ELR (cell line): ENCODE data around the gene STIP1.

ENCODE experiments used
- DNase-seq: peaks from one replicate; pipeline ENCODE4 v3.0.0-alpha.2; 2015; ENCODE audit warnings: low read depth

STIP1 gene

DNA sequence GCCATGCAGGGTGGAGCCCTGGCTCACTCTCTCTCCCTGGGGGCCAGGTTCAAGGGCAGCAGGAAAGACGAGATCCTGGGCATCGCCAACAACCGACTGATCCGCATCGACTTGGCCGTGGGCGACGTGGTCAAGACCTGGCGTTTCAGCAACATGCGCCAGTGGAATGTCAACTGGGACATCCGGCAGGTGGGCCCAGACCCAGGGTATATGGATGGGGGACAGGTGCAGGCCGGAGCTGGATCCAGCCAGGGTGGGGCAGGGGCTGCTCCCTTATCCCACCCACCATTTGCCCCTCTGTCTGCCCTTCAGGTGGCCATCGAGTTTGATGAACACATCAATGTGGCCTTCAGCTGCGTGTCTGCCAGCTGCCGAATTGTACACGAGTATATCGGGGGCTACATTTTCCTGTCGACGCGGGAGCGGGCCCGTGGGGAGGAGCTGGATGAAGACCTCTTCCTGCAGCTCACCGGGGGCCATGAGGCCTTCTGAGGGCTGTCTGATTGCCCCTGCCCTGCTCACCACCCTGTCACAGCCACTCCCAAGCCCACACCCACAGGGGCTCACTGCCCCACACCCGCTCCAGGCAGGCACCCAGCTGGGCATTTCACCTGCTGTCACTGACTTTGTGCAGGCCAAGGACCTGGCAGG is 37.2 kb downstream of the STIP1 start:
- DNase-seq = no peak

DNA sequence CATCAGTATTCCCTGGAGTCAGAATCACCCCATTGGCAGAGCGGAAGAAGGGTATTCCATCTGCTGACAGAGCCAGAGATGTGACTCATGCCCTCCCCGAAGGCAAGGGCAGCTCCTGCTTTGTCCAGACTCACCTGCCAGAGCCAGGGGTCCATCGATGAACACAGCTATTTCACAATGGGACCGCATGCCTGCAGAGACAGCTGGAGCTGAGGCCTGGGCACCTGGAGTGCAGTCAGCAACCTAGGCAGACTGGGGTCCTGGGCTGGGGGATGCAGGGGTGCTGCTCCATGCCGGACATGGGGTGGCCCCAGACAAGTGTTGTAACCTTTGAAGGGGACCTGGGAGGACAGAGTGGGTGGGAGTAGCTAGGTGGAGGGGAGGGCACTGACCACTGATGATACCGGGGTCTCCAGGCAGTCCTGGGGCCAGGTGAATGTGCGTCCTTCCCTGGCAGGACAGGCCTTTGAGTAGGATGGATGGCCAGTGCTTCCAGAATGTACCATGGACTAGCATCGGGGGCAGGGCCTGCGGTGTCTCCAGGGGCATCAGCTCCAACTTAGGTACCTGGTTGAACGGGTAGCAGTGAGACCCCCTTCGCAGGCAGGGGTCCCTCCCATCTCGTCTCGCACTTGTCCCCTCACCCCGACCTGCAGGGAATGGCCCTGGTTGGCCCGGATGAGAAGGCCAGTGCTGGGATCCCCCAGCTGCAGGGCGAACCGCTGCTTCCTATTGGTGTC is 38.4 kb downstream of the STIP1 start:
- DNase-seq = peak; percentile 60

DNA sequence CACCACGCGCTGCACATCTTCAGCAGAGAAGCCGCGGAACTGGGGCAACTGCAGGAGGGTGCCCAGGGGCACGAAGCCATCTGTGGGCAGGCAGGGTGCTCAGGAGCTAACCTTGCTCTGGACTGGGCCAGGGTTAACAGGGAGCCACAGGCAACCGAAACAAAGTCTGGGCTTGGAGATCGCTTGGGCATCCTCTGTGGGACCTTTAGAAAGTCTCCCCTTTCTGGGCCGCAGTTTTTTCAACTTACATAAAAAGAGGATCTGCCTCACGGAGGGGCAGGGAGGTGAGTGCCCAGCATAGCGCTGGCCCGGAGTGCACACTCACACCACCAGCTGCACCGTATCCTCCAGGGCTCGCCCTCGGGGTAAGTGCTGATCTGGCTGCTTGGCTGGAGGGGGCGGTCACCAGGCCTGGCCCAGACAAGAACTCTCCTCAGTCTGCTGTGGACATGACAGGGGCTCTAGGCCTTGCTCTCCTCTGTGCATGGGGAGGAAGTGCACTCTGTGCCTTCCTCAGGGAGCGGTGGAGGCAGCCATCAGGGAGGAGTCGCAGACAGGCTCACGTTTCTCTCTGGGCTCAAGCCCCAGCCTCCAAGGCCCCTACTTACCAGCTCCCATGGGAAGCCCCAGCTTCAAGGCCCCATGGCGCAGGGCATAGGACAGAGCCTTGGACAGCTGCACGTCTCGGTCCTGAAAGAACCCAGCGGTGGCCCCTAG is 39.1 kb downstream of the STIP1 start:
- DNase-seq = peak; percentile 22

DNA sequence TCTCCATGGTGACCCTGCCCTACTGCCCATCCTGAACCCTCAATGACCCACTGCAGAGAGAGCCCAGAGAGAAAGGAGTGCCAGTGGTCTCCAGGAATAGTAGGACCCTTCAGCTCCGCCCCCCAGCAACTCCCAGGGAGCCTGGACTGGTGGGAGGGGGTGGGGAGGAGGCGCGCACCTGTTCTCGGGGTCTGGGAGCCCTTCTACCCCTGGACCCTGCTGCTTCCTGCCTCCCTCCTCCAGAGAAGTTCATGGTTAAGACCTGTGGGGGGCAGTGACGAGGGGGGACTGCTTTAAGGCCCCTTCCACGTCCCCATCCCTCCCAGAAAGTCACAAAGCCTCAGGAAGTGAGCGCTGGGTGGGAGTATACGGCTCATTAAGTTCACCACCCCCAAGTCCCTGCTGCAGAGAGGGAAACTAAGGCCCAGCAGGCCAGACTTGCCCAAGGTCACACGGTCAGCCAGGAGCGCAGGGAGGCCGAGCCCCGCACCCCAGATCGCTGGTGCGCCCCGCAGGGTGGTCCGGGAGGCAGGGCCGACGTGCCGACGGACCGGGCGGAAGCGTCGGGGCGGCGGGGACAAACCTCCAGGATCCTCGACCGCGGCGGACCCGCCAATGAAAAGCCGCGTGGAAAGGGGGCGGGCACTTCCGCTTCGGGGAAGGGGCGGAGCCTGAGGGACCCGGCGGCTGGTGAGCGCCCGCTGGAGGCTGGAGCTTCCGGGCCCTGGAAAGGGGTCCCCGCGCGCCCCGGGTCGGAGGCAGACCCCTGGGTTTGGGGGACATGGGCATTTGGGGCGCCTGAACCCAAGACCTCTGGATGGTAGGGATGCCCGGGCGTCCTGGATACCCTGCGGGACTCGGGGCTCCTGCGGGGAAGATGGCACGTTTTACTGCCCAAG is 39.9 kb downstream of the STIP1 start, which contains the start of the genes NUDT22 and TRPT1:
TSS of gene NUDT22 (plus strand) at position 667 of the 899 bp plus-strand sequence. CDS start 379 bp downstream, outside the sequence.
TSS of gene TRPT1 (minus strand) at position 579 of the 899 bp plus-strand sequence. CDS start at position 253, 326 bp downstream.
- DNase-seq = peak; percentile 89

- peak; percentile 30 for DNase-seq
These were observed 40.6 kb downstream of the STIP1 start for GRCh38 chr11:64226507-64227051.

GRCh38 chr11:64227405-64227956 is 41.5 kb downstream of the STIP1 start:
- DNase-seq = no peak

- no peak for DNase-seq
These were observed 43.2 kb downstream of the STIP1 start for GRCh38 chr11:64229090-64229743.

GRCh38 chr11:64229744-64230170 is 43.8 kb downstream of the STIP1 start:
- DNase-seq = no peak

GRCh38 chr11:64230171-64230984 is 44.4 kb downstream of the STIP1 start, which contains the start of gene DNAJC4:
Gene DNAJC4, plus strand, starts transcription at chr11:64230548. Its CDS starts 307 bp downstream, at chr11:64230855.
- DNase-seq = peak; percentile 92

DNA sequence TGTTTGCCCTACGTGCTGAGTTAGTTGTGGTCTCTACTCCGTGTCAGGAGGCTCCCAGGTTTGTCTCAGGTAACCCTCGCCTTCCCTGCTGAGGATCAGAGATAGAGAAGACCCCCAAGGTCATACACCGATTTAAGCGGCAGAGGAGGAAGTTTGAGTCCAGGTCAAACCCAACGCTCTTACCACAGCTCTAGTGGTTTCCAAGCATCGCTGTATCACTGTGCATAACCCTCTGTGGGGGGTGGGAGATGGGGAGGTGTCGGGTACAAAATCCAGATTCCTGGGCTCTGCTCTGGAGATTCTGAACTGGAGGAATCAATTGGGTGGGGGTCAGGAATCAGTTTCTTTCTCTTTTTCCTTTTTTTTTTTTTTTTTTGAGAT is 45.0 kb downstream of the STIP1 start:
- no peak for DNase-seq

- DNase-seq = no peak
These were observed 45.6 kb downstream of the STIP1 start for GRCh38 chr11:64231546-64231945.

GRCh38 chr11:64232182-64232966 is 46.4 kb downstream of the STIP1 start:
- no peak for DNase-seq

DNA sequence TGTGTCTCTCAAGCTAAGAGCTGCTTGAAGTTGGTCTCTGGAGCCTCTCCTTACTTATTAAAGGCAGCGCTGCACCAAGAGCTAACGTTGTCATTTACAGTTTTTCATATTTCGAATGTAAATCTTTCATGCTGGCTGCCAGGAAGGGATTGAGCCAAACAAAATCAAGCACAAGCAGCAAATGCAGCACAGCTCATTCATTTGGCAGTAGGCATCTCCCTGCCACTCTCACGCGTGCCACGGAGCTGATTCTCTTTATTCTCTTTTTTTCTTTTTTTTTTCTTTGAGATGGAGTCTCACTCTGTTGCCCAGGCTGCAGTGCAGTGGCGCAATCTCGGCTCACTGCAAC is 47.0 kb downstream of the STIP1 start:
- DNase-seq = no peak

GRCh38 chr11:64233913-64234586 is 48.1 kb downstream of the STIP1 start, which contains the start of gene VEGFB:
Gene VEGFB, plus strand, starts transcription at chr11:64234584. Its CDS starts 250 bp downstream, at chr11:64234834.
- peak; percentile 61 for DNase-seq

DNA sequence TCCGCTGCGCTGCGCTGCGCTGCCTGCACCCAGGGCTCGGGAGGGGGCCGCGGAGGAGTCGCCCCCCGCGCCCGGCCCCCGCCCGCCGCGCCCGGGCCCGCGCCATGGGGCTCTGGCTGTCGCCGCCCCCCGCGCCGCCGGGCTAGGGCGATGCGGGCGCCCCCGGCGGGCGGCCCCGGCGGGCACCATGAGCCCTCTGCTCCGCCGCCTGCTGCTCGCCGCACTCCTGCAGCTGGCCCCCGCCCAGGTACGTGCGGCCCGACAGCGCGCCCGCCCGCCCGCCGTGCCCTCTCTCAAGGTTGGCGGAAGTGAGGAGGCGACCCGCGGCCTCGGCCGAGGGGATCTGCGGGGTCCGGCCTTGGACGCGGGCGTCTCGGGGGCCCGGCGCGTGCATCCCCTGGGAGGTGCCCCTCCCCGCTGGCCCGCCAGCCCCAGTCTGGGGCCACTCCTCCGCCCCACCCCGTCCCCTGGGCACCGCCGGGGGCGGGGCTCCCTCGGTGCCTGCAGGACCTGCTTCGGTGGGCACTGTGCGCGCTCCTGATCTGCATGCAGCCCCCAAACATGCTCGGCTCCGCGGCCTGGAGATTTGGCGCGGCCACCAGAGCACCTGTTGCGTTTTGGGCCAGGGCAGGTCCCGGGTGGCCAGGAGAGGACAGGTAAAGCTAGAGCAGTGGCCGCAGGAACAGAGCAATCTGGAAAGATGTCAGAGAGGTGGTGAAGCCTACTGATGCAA is 48.8 kb downstream of the STIP1 start:
- peak; percentile 47 for DNase-seq

DNA sequence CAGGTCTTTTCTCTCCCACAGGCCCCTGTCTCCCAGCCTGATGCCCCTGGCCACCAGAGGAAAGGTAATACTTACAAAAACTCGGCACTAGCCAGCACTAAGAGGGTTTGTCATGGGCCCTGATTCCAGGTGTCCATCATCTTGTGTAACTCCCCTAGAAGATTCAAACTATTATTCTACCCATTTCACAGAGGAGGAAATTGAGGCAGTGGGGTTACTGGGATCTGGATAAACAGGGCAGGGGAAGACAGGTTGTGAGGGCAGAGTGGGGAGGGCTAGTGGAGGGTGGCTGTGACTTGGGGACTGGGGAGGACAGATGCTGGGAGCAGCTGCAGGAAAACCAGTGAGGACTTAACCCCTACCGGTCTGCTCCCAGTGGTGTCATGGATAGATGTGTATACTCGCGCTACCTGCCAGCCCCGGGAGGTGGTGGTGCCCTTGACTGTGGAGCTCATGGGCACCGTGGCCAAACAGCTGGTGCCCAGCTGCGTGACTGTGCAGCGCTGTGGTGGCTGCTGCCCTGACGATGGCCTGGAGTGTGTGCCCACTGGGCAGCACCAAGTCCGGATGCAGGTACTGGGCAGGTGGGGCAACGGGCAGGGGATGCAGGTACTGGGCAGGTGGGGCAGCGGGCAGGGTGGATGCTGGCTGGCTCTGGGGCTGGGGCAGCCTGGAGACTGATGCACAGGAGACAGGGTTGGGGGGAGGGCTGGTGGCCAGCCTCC is 49.6 kb downstream of the STIP1 start:
- no peak for DNase-seq

DNA sequence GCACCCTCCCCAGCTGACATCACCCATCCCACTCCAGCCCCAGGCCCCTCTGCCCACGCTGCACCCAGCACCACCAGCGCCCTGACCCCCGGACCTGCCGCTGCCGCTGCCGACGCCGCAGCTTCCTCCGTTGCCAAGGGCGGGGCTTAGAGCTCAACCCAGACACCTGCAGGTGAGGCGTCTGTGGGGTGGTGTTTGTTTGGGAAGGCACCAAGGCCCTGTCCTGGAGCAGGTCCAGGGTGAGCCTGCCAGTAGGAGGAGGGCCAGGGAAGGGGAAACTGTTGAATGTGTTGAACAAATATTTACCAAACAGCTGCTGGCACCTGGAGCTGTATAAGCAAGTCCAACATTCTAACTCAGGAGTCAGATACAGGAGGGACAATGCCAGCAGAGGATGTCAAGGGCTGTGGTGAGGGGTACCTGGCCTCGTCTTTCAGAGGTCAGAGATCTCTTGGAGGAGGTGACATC is 51.5 kb downstream of the STIP1 start:
- no peak for DNase-seq
